HUES6 (cell line): Measurements from ENCODE around the gene CCNJ.
"Not testable (repeated sequence)": the region's sequence is repeated elsewhere in the genome, so short reads cannot be mapped to it uniquely, and the experiment has no call there.

Experiments used
- H3K27ac ChIP-seq: 2 replicates; pipeline ENCODE4 v1.7.0; 2013; ENCODE audit warnings: low read depth, mild to moderate bottlenecking, low read length, inconsistent platforms
- H3K27me3 ChIP-seq: 2 replicates; pipeline ENCODE4 v1.6.1; 2013; ENCODE audit warnings: low read length; ENCODE audit not compliant: control insufficient read depth, insufficient read depth
- H3K36me3 ChIP-seq: 2 replicates; pipeline ENCODE4 v1.6.1; 2013; ENCODE audit warnings: low read length; ENCODE audit not compliant: control insufficient read depth, insufficient read depth
- H3K4me1 ChIP-seq: 2 replicates; pipeline ENCODE4 v1.6.1; 2013; ENCODE audit warnings: low read length; ENCODE audit not compliant: control insufficient read depth, insufficient read depth
- H3K4me3 ChIP-seq: 2 replicates; pipeline ENCODE4 v1.5.1; 2013; ENCODE audit warnings: low read depth, low read length
- H3K9ac ChIP-seq: one replicate; pipeline ENCODE4 v1.6.1; 2013; ENCODE audit warnings: mild to moderate bottlenecking, low read length
- H3K9me3 ChIP-seq: 2 replicates; pipeline ENCODE4 v1.6.1; 2013; ENCODE audit warnings: low read depth, low read length; ENCODE audit not compliant: control insufficient read depth, insufficient read depth

The CCNJ gene

DNA sequence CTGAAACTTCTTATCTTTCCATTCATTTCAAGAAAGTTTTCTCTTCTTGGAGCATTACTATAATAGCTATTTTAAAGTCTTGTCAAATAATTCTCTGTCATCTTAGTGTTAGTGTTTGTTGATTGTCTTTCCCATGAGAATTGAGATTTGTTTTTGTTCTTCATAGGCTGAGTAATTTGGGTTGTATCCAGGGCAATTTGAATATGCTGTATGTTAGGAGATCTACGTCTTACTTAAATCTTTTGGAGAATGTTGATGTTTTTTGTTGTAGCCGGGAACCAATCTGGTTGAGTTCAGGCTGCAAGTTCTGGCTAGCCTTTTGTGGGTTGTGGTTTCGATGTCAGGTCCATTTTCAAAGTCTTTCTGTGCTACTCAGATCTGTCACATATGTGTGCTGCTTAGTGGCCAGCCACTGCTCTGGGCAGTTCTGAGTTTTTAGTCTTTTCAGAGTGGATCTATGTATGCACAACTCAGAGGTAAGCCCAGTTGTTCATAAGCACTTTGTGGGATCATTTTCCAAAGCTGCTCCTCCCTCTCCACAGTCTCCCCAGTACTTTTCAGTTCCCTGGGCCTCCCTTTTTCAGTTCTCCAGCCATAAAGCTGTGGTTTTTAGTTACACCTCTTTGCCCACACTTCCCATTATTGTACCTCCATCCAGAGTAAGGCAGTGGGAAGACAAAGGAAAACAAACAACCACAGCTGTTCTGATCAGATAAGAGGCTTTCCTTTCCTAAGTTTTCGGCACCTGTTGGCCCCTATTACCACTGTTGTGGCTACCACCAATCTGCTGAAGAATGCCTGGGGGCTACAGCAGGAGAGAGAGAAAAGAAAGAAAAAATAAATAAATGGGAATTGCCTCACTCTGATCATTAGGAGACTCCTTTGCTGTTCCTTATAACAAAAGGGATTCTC lies 4.7 kb upstream of the CCNJ start:
- Histone ChIP-seq H3K27ac (no peak overlapping the region), H3K4me1 (no peaks in the 10 kb centered on the region), H3K4me3 (no peak overlapping the region), H3K36me3 (no peaks in the 10 kb centered on the region), H3K9me3 (no peaks in the 10 kb centered on the region), H3K27me3 (peaks cover 9% of the 10 kb centered on the region), H3K9ac (no peak overlapping the region)

DNA sequence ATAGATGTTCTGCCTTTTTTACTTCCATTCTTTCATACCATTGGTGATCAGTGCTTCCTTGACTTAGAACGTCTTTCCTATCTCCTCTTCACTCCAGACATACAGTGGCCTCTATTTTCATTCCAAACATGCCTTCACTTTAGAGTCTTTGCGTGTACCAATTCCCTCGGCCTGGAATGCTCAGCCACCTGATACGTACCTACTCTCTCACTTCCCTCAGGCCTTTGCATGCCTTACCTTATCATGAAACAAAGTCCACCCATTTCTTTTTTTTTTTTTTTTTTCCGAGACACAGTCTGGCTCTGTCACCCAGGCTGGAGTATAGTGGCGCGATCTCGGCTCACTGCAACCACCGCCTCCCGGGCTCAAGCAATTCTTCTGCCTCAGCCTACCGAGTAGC lies 2.2 kb upstream of the CCNJ start:
- Histone ChIP-seq H3K36me3 (peaks cover 3% of the 10 kb centered on the region; the same call in 1 of the 2 replicates), H3K27ac (no peak overlapping the region), H3K9ac (no peak overlapping the region), H3K4me3 (no peak overlapping the region), H3K9me3 (no peaks in the 10 kb centered on the region), H3K27me3 (peaks cover 9% of the 10 kb centered on the region), H3K4me1 (peaks cover 6% of the 10 kb centered on the region)

DNA sequence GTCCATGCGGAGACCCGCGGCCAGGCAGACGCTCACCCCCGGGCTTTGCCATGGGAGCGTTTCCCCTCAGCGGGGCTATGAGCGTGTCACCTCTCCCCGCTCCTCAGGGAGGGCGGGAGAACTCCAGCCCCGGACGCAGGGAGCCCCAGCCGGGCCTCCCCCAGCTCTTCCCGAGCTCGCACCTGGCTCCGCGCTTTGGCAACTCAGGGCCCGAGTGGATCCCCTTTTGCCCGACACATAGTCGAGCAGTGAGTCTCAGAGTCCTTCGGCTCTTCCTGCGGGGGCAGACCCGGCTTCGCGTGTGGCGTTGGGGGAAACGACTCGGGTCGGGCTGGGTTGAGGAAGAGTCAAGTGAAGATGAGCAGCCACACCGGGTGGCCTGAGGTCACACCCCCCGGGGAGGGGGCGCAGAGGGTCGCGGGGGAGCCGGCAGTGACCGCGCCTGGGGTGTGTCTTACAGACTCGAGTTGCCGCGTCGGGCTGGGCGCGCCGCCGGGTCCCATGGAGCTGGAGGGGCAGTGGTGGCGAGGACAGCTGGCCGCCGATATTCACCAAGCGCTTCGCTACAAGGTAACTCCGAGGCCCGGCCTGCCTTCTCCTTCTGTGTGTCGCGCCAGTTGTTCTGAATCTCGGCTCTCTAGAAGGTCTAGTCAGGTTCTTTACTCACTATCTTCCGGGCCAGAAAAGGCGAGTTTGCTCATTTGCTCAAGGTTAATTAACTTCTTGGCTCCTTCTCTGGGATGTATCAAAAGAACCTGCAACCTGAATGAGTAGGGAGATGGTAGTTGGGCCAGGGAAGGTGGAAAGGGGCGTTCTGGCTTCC lies 721 bp downstream of the CCNJ start:
- Histone ChIP-seq H3K36me3 (peaks cover 28% of the 10 kb centered on the region), H3K9ac (peak overlapping the region; percentile 96), H3K4me1 (peaks cover 6% of the 10 kb centered on the region), H3K4me3 (peak overlapping the region; percentile 77), H3K27ac (peak overlapping the region; percentile 90), H3K9me3 (no peaks in the 10 kb centered on the region), H3K27me3 (peaks cover 9% of the 10 kb centered on the region)

DNA sequence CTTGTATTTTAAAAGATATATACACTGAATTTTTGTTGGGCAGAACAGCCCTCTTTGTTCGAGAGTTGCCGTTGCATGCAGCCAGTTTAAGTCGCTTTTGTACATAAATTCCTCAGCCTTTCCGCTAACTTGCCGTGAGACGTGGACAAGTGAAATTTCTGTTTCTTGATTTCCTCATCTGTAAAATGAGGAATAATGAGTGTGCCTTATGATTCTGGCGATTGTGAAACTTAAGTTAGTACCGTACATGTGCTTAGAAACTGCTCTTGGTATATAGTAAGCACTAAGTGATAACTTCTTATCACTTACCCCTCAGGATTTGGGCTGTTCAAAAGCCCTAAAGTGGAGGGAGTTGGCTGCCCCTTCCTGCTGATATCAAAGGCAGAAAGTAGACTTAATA lies 1.4 kb downstream of the CCNJ start:
- peak overlapping the region; percentile 77 for H3K4me3 ChIP-seq
- no peak overlapping the region for H3K27ac ChIP-seq
- peak overlapping the region; percentile 96 for H3K9ac ChIP-seq
- H3K27me3 ChIP-seq: peaks cover 9% of the 10 kb centered on the region
- H3K4me1 ChIP-seq: peaks cover 6% of the 10 kb centered on the region
- peaks cover 30% of the 10 kb centered on the region for H3K36me3 ChIP-seq
- H3K9me3 ChIP-seq: no peaks in the 10 kb centered on the region

DNA sequence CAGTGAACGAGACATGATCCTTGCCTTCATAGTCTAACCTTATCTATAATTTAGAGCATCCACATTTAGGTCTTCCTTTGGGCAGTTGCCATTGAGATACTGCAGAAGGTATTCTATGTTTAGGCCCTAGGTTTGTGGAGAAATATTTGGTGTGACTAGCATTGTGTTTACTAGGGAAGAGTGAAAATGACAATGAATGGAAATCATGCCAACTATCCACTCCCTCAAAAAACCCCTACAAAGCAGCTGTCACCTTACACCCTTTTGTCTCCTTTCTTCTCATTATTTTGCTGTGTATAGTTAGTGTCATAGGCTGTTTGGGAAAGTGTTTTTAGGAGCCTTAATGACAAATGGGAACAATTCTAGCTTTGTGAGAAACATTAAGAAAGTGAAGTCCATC lies 3.2 kb downstream of the CCNJ start:
- Histone ChIP-seq H3K9ac (no peak overlapping the region), H3K27me3 (peaks cover 9% of the 10 kb centered on the region), H3K9me3 (no peaks in the 10 kb centered on the region), H3K36me3 (peaks cover 47% of the 10 kb centered on the region), H3K4me1 (peaks cover 6% of the 10 kb centered on the region), H3K4me3 (no peak overlapping the region), H3K27ac (no peak overlapping the region)

DNA sequence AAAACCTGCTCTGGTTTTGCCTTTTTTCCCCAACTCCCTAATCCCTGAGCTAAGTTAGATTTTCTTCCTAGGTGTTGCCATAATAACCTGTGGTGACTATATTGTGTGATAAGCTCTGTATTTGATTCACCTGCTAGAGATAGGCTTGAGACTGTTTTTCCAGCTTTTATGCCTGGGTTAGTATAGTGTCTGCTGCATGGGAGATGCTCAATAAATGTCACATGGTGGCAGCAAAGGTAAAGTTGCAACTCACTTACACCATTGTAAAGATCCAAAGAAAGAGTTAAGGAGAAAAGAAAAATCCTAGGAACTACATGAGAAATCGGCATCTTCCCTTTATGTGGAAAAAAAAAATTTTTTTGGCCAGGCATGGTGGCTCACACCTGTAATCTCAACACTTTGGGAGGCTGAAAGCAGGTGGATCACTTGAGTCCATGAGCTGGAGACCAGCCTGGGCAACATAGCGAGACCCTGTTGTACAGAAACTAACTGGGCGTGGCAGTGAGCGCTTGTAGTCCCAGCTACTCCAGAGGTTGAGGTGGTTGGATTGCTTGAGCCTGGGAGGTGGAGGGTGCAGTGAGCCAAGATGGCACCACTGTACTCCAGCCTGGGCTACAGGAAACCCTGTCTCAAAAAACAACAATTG lies 3.7 kb downstream of the CCNJ start:
- no peak overlapping the region for H3K9ac ChIP-seq
- H3K4me1 ChIP-seq: peaks cover 6% of the 10 kb centered on the region
- H3K9me3 ChIP-seq: no peaks in the 10 kb centered on the region
- no peak overlapping the region for H3K27ac ChIP-seq
- H3K27me3 ChIP-seq: peaks cover 8% of the 10 kb centered on the region
- H3K4me3 ChIP-seq: no peak overlapping the region
- peaks cover 53% of the 10 kb centered on the region for H3K36me3 ChIP-seq

DNA sequence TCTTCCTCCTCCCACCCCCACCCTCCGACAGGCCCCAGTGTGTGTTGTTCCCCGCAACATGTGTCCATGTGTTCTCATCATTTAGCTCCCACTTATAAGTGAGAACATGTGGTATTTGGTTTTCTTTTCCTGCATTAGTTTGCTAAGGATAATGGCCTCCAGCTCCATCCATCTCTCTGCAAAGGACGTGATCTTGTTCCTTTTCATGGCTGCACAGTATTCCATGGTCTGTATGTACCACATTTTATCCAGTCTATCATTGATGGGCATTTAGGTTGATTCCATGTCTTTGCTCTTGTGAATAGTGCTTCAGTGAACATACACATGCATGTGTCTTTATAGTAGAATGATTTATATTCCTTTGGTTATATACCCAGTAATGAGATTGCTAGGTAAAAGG lies 4.5 kb downstream of the CCNJ start:
- not testable (repeated sequence) for H3K4me1 ChIP-seq, H3K27ac ChIP-seq, H3K9me3 ChIP-seq, H3K9ac ChIP-seq, H3K27me3 ChIP-seq, H3K4me3 ChIP-seq
- H3K36me3 ChIP-seq: peaks cover 60% of the 10 kb centered on the region

DNA sequence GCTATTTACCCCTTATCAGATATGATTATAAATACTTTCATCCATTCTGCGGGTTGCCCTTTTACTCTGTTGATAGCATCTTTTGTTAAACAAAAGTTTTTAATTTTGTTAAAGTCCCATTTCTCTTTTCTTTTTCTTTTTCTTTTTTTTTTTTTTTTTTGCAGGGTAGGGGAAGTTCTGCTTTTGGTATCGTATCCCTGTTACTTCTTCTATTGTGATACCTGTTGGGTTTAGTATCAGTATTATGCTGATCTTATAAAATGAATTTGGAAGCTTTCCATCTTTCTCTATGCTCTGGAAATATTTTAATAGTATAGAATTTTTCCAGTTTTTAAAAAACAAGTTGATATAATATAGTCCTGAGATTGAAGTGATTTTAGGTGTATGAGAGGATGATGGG lies 6.0 kb downstream of the CCNJ start:
- Histone ChIP-seq H3K9ac (no peak overlapping the region), H3K9me3 (no peaks in the 10 kb centered on the region), H3K4me1 (peaks cover 6% of the 10 kb centered on the region), H3K4me3 (no peak overlapping the region), H3K36me3 (peaks cover 66% of the 10 kb centered on the region), H3K27me3 (no peaks in the 10 kb centered on the region), H3K27ac (no peak overlapping the region)

DNA sequence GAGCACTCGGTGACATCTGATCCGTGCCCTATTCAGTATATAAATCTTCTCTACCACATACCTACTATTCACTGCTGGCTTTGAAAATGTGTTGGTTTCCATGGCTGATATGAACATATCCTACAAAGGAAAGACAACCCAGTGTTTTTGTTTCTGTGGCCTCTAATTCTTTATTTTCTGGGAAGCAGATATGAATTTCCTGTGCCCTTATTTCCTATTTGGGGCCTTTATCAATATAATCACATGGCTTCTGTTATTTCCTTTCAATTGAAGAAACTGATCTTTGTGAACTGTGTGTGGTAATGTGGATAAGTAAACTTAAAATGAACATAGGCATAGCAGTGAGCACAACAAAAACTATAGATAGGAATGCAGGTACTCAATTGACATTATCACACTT lies 10.6 kb downstream of the CCNJ start:
- Histone ChIP-seq H3K9ac (no peak overlapping the region), H3K36me3 (peaks cover 76% of the 10 kb centered on the region), H3K4me1 (no peaks in the 10 kb centered on the region), H3K9me3 (no peaks in the 10 kb centered on the region), H3K27me3 (no peaks in the 10 kb centered on the region), H3K4me3 (no peak overlapping the region), H3K27ac (no peak overlapping the region)

DNA sequence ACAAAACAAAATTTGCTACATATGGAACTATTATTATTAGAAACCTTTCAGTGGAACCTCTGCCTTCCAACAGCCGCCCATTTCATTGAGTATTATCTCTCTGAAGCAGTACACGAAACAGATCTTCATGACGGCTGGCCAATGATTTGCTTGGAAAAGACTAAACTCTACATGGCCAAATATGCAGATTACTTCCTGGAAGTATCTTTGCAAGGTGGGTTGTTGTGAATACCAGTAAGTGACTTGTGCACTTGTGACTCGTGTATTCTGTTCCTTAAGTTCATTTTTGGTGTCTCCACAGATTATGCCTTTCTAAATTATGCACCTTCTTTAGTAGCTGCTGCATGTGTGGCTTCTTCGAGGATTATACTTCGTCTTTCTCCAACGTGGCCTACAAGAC lies 13.4 kb downstream of the CCNJ start:
- H3K4me3 ChIP-seq: no peak overlapping the region
- H3K27me3 ChIP-seq: no peaks in the 10 kb centered on the region
- H3K9ac ChIP-seq: no peak overlapping the region
- H3K27ac ChIP-seq: no peak overlapping the region
- H3K9me3 ChIP-seq: no peaks in the 10 kb centered on the region
- peaks cover 73% of the 10 kb centered on the region for H3K36me3 ChIP-seq
- no peaks in the 10 kb centered on the region for H3K4me1 ChIP-seq

DNA sequence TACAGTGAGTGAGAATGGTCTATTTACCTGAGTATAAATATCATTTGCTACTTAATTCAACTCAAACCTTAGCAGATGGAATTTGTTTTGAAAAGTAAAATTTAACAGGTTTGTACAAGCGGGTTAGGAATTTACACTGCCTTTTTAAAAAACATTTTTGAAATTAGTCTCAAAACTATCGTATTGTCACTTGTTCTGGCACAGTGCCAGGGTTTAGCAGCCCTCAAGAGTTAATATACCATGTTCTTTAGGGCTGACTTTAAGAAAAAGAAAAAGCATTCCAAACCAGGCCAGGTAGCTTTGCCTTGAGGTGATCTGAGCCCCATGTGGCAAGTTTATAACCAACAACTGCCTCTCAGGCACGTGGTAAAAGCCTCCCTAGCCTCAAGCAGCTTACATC lies 17.8 kb downstream of the CCNJ start:
- peaks cover 52% of the 10 kb centered on the region for H3K36me3 ChIP-seq
- no peak overlapping the region for H3K4me3 ChIP-seq
- no peaks in the 10 kb centered on the region for H3K9me3 ChIP-seq
- H3K4me1 ChIP-seq: no peaks in the 10 kb centered on the region
- H3K27me3 ChIP-seq: no peaks in the 10 kb centered on the region
- no peak overlapping the region for H3K9ac ChIP-seq
- H3K27ac ChIP-seq: no peak overlapping the region
